ENCODE measurements around the gene ATP10A. TPM values are rescaled to one million over a fixed set of nuclear protein-coding genes. Genes with fewer than 3 reads are reported as not detected.
A peak's percentile ranks its signal among the peaks of the same experiment; 100 is the strongest.

Gene ATP10A
- total and polyA plus RNA-seq, 11 donors, result 0.53 to 3.3 (median 1.0) TPM

DNA sequence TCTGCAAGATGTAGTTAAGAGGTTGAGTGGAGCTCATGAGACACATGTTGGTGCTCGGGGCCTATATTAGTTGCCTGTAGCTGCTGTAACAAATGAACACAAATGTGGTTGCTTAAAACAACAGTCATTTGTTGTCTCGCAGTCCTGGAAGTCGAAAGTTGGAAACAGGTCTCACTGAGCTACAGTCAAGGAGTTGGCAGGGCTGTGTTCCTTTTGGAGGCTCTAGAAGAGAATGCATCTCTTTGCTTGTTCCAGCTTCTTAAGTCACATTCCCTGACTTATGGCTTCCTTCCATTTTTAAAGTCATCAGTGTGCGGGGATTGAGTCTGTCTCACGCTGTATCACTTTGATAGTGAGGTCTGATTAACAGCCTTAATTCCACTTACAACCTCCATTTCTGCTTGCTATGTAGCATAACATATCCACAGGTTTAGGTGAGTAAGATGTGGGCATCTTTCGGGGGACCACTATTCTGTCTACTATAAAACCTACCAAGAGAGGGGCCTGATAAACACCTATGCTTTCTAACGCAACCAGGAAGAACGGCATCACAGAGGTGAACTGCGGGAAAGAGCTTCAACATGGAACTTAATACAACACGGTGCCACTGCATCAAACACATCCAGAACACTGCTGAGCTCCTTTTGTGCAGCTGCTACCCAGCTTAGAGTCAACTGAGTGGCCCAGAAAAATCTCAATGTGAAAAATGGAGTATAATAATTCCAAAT is 119.4 kb downstream of the ATP10A start:
- DNase-seq (no peak), ATAC-seq (peak in 1 of 4 donors; percentile 39)
- H3K27me3 ChIP-seq, result no peaks in the 10 kb centered on the region
- no peak for TF ChIP-seq POLR2A (IDR thresholded peaks at IDR 0.05)
- TF ChIP-seq, protein P1, sequence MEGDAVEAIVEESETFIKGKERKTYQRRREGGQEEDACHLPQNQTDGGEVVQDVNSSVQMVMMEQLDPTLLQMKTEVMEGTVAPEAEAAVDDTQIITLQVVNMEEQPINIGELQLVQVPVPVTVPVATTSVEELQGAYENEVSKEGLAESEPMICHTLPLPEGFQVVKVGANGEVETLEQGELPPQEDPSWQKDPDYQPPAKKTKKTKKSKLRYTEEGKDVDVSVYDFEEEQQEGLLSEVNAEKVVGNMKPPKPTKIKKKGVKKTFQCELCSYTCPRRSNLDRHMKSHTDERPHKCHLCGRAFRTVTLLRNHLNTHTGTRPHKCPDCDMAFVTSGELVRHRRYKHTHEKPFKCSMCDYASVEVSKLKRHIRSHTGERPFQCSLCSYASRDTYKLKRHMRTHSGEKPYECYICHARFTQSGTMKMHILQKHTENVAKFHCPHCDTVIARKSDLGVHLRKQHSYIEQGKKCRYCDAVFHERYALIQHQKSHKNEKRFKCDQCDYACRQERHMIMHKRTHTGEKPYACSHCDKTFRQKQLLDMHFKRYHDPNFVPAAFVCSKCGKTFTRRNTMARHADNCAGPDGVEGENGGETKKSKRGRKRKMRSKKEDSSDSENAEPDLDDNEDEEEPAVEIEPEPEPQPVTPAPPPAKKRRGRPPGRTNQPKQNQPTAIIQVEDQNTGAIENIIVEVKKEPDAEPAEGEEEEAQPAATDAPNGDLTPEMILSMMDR (IDR thresholded peaks at IDR 0.05), result no peak
- H3K36me3 ChIP-seq, result no peaks in the 10 kb centered on the region
- peaks cover 0 to 7% (median 0%) of the 10 kb centered on the region in 12 donors for H3K9me3 ChIP-seq
- 77 to 86% (median 85%) methylated on average over 10 of the region's 10 CpGs for WGBS, 4 donors
- no peak overlapping the region for H3K4me3 ChIP-seq
- no peak overlapping the region for H3K27ac ChIP-seq
- H3K4me1 ChIP-seq, result peaks cover 0 to 7% (median under 1%) of the 10 kb centered on the region in 12 donors
- intact Hi-C loops (cut with DNase I), result loop anchor here in 3 of 10 donors (5.0 to 10.0 kb wide), 2 partner anchors 111 to 189 kb away; no protein-coding TSS in a partner anchor

GRCh38 chr15:25742776-25743547 is 120.2 kb downstream of the ATP10A start:
- WGBS, 4 donors, result 62 to 81% (median 75%) methylated on average over 8 to 9 of the region's 9 CpGs
- no peak for TF ChIP-seq POLR2A (IDR thresholded peaks at IDR 0.05)
- TF ChIP-seq, protein P1 (IDR thresholded peaks at IDR 0.05), result no peak
- H3K4me3 ChIP-seq, result no peak overlapping the region
- DNase-seq (no peak), ATAC-seq (no peak)
- no peaks in the 10 kb centered on the region for H3K9me3 ChIP-seq
- no peak overlapping the region for H3K27ac ChIP-seq
- intact Hi-C loops (cut with DNase I), result loop anchor here in 3 of 10 donors (5.0 to 10.0 kb wide), 2 partner anchors 112 to 189 kb away; no protein-coding TSS in a partner anchor
- H3K4me1 ChIP-seq, result peaks cover 0 to 15% (median 5%) of the 10 kb centered on the region in 12 donors
- H3K36me3 ChIP-seq, result no peaks in the 10 kb centered on the region
- H3K27me3 ChIP-seq, result no peaks in the 10 kb centered on the region

DNA sequence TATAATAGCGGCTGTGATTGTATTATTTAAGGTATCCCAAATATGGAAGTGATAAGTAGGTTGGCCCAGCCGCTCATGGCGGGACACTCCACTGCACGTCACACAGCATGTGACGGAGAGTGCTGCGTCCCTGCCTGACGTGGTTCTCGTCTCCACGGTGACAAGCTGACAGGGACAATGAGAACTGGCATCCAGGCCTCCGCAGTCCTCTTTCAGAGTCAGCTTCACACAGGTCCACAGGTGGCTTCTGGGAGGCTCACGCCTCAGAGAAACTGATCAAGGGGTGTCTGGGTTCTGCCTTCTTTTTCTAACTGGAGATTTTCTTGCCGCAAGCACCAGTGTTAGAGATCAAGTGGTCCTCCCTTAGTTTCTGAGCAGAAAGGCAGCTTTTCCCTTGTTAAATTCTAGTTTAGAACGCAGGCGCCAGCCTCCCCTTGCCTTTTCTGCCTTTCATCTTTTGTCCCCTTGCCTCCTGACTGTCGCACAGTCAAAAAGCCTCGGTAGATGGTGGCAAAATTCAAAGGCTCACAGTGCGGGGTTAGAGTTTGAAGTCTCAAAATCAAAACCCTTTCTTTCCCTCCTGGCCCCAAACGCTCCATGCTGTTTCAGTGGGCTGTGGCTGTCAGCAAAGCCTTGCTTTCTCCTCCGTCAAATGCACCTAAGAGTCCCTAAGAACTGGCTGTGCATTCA is 120.9 kb downstream of the ATP10A start:
- ATAC-seq (no peak), DNase-seq (no peak)

More for the DNA sequence above, 120.9 kb downstream of the ATP10A start:
- TF ChIP-seq POLR2A (IDR thresholded peaks at IDR 0.05), result no peak
- TF ChIP-seq, protein P1 (IDR thresholded peaks at IDR 0.05), result no peak
- no peaks in the 10 kb centered on the region for H3K27me3 ChIP-seq
- no peak overlapping the region for H3K4me3 ChIP-seq
- H3K9me3 ChIP-seq, result no peaks in the 10 kb centered on the region
- H3K4me1 ChIP-seq, result peaks cover 0 to 23% (median 8%) of the 10 kb centered on the region in 12 donors
- 64 to 82% (median 72%) methylated on average over 16 to 19 of the region's 19 CpGs for WGBS, 4 donors
- intact Hi-C loops (cut with DNase I), result loop anchor here in 3 of 10 donors (5.0 to 10.0 kb wide), 2 partner anchors 113 to 190 kb away; no protein-coding TSS in a partner anchor
- no peak overlapping the region for H3K27ac ChIP-seq
- H3K36me3 ChIP-seq, result no peaks in the 10 kb centered on the region

Data from heart left ventricle (tissue), 16 donors.